ENCODE results near the gene CD276.
A peak's percentile ranks its signal among the peaks of the same experiment; 100 is the strongest.
"Not testable (repeated sequence)": the region's sequence is repeated elsewhere in the genome, so short reads cannot be mapped to it uniquely, and the experiment has no call there.

The CD276 gene

GRCh38 chr15:73710321-73710720 is 26.1 kb downstream of the CD276 start:
- no peak for DNase-seq (ENCODE audit: low spot score)

- no peak for DNase-seq (ENCODE audit: low spot score)
Measured at GRCh38 chr15:73711526-73711925, 27.3 kb downstream of the CD276 start.

GRCh38 chr15:73712107-73712506 is 27.9 kb downstream of the CD276 start:
- DNase-seq (ENCODE audit: low spot score), result no peak

- no peak for DNase-seq (ENCODE audit: low spot score)
Measured at GRCh38 chr15:73714695-73715301, 30.6 kb downstream of the CD276 start.

- DNase-seq (ENCODE audit: low spot score), result no peak
Measured at GRCh38 chr15:73715417-73715816, 31.2 kb downstream of the CD276 start.

DNA sequence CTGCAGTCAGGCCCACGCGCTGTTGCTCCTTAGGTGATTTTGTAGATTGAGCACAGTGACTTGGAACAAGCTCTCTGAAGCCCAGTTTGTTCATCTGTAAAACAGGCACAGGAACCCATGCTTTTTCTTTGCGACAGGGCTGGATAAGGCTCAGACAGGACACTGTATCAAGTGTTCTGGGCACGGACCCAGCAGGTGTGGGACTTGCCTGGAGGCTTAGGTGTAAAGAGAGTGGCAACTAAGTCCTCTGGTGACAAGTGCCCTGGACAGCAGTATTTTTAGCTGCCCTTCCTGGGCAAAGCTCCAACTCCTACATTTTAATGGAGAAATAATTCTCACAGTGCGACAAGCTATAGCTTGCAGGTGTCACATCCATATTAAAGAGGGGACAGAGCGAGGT is 32.2 kb downstream of the CD276 start:
- DNase-seq (ENCODE audit: low spot score), result no peak

GRCh38 chr15:73717206-73717605 is 33.0 kb downstream of the CD276 start:
- no peak for DNase-seq (ENCODE audit: low spot score)

DNA sequence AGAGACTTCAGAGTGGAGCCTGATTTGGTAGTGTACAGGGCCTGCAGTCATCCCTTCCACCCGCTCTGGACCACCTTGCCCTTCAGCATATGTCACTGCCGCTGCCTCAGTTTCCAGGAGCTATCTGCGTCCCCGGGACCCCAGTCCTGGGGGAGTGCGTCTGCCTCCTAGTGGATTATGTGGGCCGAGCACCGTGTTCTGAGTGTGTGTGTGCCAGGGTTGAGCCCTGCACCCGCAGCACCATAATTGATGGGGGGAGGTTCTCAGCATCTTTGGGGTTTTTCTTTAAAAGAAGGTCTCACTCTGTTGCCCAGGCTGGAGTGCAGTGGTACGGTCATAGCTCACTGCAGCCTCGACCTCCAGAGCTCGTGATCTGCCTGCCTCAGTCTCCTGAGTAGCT is 33.6 kb downstream of the CD276 start:
- no peak for DNase-seq (ENCODE audit: low spot score)

- DNase-seq (ENCODE audit: low spot score), result no peak
Measured at GRCh38 chr15:73718694-73719093, 34.5 kb downstream of the CD276 start.

GRCh38 chr15:73722425-73722824 is 38.2 kb downstream of the CD276 start:
- DNase-seq (ENCODE audit: low spot score), result no peak

DNA sequence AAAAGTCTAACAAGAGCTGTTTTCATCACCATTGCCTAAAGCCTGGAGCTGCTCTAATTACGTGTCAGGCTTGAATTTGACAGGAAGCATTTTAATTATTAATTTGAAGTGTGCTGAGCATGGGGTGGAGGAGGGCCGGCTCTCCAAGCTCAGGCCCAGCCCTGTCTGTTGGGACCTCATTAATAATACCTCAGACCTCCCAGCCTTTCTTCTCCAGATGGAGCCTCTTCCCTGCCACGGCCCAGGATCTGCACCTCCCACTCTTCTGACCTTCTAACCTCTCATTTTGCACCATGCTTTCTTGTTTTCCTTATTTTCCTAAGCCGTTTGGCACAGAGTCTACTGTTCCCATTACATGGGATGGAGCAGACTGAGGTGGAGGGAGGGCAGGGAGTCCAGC is 39.0 kb downstream of the CD276 start:
- DNase-seq (ENCODE audit: low spot score), result no peak

GRCh38 chr15:73724212-73724611 is 40.0 kb downstream of the CD276 start:
- DNase-seq (ENCODE audit: low spot score), result no peak

- DNase-seq (ENCODE audit: low spot score), result peak; percentile 72
Measured at GRCh38 chr15:73727330-73727976, 43.3 kb downstream of the CD276 start.

DNA sequence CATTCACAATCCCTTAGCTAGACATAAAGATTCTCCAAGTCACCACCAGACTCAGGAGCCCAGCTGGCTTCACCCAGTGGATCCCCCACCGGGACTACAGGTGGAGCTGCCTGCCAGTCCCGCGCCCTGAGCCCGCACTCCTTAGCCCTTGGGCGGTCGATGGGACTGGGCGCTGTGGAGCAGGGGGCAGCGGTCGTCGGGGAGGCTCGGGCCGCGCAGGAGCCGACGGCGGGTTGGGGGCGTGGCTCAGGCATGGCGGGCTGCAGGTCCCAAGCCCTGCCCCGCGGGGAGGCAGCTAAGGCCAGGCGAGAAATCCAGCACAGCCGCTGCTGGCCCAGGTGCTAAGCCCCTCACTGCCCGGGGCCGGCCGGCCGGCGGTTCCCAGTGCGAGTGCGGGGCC is 47.9 kb downstream of the CD276 start:
- not testable (repeated sequence) for DNase-seq (ENCODE audit: low spot score)

DNA sequence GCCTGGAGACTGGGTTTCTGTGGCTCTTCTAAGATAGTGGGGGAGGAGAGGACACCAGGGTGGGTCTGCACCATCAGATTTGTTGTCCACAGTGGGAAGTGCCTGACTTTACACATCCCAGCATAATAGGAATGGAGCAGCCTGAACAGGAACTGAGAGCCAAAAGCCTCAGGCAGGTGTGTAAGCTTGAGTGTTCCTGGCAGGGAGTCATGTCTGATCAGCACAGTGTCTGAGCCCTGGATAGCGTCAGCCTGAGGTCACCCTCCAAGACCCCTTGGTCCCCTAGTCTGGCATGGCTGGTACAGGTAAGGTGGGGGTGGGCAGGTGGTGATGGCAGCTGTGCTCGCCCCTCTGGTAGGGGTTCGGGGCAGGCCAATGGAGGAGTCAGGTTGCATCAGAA is 48.7 kb downstream of the CD276 start:
- no peak for DNase-seq (ENCODE audit: low spot score)

DNA sequence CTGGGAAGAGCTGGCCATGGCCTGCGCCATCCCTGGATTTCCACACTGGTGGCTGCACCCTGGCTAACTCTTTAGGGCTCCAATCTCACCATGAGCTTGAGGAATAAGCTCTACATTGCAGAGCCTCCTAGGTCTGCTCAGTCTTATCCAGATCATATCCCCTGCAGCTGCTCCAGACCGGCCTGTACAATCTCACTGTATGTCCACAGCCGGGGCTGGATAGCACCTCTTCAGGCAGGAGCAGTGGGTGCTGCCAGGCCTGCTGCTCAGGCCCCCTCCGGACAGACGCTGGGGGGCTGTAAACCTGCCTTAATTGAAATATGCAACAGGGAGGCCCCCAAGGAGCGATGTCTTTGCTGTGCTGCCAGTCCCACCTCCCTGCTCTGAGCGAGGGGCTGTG is 53.4 kb downstream of the CD276 start:
- DNase-seq (ENCODE audit: low spot score), result no peak

DNA sequence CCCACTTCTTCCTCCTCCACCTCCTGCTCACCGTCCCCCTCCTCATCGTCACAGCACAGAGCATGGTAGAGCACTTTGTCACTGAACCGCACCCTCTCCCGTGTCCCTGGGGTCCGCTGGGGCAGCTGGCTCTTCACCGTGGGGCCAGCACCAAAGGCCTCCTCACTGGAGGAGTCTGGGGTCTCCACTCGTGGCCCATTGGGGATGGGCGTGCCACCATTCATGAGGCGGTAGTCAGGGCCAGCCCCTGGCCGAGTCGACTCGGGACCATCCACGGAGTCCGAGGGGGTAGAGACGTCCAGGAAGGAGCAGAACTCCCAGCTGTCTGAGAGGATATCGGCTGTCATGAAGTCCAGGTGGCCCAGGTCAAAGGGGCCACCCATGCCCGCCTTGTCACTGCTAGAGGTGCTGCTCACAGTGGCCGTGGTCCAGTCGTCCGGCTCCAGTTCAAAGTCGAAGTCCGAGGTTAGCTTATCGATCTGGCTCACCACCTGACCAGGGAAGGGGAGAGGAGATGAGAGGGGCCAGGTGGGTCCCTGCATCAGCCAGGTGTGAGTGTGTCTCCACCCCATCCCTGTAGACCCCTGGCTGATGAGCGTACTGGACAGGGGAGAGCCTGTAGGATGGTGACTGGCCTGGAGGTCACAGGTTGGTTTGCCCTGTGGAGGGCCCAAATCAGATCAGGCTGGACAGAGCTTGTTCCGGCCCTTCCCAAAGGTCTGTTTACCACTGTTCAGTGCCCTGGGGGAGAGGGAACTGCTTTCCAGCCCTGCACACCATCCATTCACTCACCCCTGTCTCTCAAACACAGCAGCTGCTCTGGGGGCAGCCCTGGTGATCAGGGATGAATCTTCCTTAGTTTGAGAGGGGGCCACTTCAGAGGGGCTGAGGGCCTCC is 56.2 kb downstream of the CD276 start:
- DNase-seq (ENCODE audit: low spot score), result no peak

DNA sequence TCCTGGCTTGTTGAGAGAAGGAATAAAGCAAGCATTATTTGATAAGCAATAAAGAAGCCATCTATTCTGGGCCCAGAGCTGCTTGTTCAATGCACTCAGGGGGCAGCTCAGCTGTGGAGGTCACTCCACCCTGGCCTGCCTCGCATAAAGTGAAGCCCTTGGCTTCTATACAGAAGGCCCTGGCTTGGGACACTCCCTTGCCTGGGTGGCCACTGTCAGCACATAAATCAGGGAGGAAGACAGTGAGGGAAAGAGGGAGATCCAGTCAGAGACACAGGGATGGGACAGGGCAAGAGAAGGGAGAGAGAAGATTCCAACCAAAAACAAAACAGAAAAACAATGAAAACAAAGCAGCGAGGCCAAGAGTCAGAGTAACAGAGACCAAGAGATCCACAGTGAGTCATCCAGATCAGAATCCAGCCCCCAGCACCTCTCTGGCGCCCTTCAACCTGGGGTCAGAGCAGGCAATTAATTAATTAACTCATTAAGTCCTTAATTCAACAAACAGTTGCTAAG is 57.2 kb downstream of the CD276 start:
- DNase-seq (ENCODE audit: low spot score), result peak; percentile 64

DNA sequence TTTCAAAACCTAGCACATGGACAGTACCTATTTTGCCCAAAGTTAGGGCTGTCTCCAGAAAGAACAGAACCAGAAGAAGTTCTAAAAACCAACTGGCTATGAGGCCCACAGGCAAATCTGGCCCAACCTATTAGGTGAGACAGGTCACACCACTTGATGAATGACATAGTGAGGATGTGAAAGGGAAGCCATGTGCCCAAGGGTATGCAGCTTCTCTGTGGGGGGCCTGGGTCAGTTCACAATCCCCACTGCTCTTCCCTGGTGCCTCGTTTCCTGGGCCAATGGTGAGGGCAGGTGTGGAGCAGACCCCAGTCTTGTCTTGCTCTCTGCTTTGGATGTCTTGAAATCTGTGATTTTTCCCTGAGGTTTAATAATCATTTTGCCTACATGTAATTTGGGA is 60.1 kb downstream of the CD276 start:
- no peak for DNase-seq (ENCODE audit: low spot score)

GRCh38 chr15:73745073-73745472 is 60.9 kb downstream of the CD276 start:
- DNase-seq (ENCODE audit: low spot score), result no peak

GRCh38 chr15:73746261-73746660 is 62.1 kb downstream of the CD276 start:
- DNase-seq (ENCODE audit: low spot score), result no peak

GRCh38 chr15:73746883-73747282 is 62.7 kb downstream of the CD276 start:
- peak; percentile 38 for DNase-seq (ENCODE audit: low spot score)
